H4 (cell line): ENCODE measurements around the gene PHF10. TPM values are rescaled to one million over a fixed set of nuclear protein-coding genes. Genes with fewer than 3 reads are reported as not detected.
A peak's percentile ranks its signal among the peaks of the same experiment; 100 is the strongest.

Experiments
- DNase-seq: peaks from one replicate; pipeline ENCODE4 v3.0.0-alpha.2; 2015; ENCODE audit warnings: low spot score
- total RNA-seq: library from RNA; depleted of rRNA; stranded (reverse); fragments of >200 nt; shearing (Covaris generic); gene quantifications from 2 replicates; pipeline ENCODE4 v1.2.3, GENCODE V29; 2014

PHF10 gene
- total RNA-seq, 1 experiment from 2014 or later, result 12.1 TPM

GRCh38 chr6:169677096-169677495, 47.2 kb downstream of the PHF10 start:
- DNase-seq, result no peak

- no peak for DNase-seq
These were observed 49.3 kb downstream of the PHF10 start for GRCh38 chr6:169675011-169675410.

- no peak for DNase-seq
These were observed 52.7 kb downstream of the PHF10 start for GRCh38 chr6:169671563-169671962.

GRCh38 chr6:169669889-169670288, 54.4 kb downstream of the PHF10 start:
- DNase-seq, result no peak

GRCh38 chr6:169669147-169669546, 55.2 kb downstream of the PHF10 start:
- DNase-seq, result no peak

GRCh38 chr6:169668203-169668847, 56.0 kb downstream of the PHF10 start:
- DNase-seq, result no peak

- DNase-seq, result no peak
These were observed 56.6 kb downstream of the PHF10 start for GRCh38 chr6:169667716-169668115.

GRCh38 chr6:169666441-169666840, 57.9 kb downstream of the PHF10 start:
- DNase-seq, result no peak

- no peak for DNase-seq
These were observed 59.0 kb downstream of the PHF10 start for GRCh38 chr6:169665289-169665688.

- no peak for DNase-seq
These were observed 60.1 kb downstream of the PHF10 start for GRCh38 chr6:169664227-169664626.

GRCh38 chr6:169663468-169663867, 60.8 kb downstream of the PHF10 start:
- no peak for DNase-seq

- DNase-seq, result no peak
These were observed 62.9 kb downstream of the PHF10 start for GRCh38 chr6:169661391-169661756.

- no peak for DNase-seq
These were observed 63.4 kb downstream of the PHF10 start for GRCh38 chr6:169660751-169661390.

- no peak for DNase-seq
These were observed 64.3 kb downstream of the PHF10 start for GRCh38 chr6:169659820-169660610.

GRCh38 chr6:169657284-169657610, 67.1 kb downstream of the PHF10 start:
- DNase-seq, result no peak

- no peak for DNase-seq
These were observed 67.6 kb downstream of the PHF10 start for GRCh38 chr6:169656546-169657283.

- peak; percentile 52 for DNase-seq
These were observed 69.5 kb downstream of the PHF10 start for GRCh38 chr6:169654598-169655391.
